Ovary (tissue), 3 donors: Measurements from ENCODE around the gene MYL11.

Experiments
- EP300 ChIP-seq: sonication (generic); formaldehyde crosslinking; IDR thresholded peaks from one replicate; pipeline ENCODE4 v1.6.1; 2017; ENCODE audit warnings: antibody characterized with exemption
- TF ChIP-seq, protein P1 (sequence below), 3 donors: fragments of 450-650 bp in 2 of 3; fragments of 200-600 bp in 1 of 3; IDR thresholded peaks; one replicate each; pipeline versions ENCODE4 v1.5.1 to v1.8.0; 2016 to 2022; ENCODE audit warnings: antibody characterized with exemption in 3 of 3, mild to moderate bottlenecking in 1 of 3
- donor health status: DM: no; HTN: no; CAD: no.

GRCh38 chr16:30351586-30352419 is 22.8 kb upstream of the MYL11 start:
- TF ChIP-seq, protein P1, sequence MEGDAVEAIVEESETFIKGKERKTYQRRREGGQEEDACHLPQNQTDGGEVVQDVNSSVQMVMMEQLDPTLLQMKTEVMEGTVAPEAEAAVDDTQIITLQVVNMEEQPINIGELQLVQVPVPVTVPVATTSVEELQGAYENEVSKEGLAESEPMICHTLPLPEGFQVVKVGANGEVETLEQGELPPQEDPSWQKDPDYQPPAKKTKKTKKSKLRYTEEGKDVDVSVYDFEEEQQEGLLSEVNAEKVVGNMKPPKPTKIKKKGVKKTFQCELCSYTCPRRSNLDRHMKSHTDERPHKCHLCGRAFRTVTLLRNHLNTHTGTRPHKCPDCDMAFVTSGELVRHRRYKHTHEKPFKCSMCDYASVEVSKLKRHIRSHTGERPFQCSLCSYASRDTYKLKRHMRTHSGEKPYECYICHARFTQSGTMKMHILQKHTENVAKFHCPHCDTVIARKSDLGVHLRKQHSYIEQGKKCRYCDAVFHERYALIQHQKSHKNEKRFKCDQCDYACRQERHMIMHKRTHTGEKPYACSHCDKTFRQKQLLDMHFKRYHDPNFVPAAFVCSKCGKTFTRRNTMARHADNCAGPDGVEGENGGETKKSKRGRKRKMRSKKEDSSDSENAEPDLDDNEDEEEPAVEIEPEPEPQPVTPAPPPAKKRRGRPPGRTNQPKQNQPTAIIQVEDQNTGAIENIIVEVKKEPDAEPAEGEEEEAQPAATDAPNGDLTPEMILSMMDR (IDR thresholded peaks at IDR 0.05) = no peak
- no peak for TF ChIP-seq EP300
